Forelimb muscle (tissue), 1 donor: ENCODE measurements around the gene MED22. TPM values are rescaled to one million over a fixed set of nuclear protein-coding genes. Genes with fewer than 3 reads are reported as not detected.
"Not testable (repeated sequence)": the region's sequence is repeated elsewhere in the genome, so short reads cannot be mapped to it uniquely, and the experiment has no call there.

Experiments
- DNase-seq: peaks from one replicate; pipeline ENCODE4 v3.0.0-alpha.2; 2013; ENCODE audit warnings: low read depth
- polyA plus RNA-seq: library from polyadenylated mRNA; unstranded; fragments of 120-200 nt; gene quantifications from one replicate; pipeline ENCODE4 v1.2.1, GENCODE V29; 2013; ENCODE audit not compliant: insufficient read length

The MED22 gene
- polyA plus RNA-seq, 1 donor = 23.0 TPM

- DNase-seq = peak; percentile 66
Observed at GRCh38 chr9:133335924-133336811, 11.8 kb downstream of the MED22 start, which contains the start of gene SURF6. TSS of gene SURF6 (minus strand) at chr9:133336188. CDS start at chr9:133336132, 56 bp downstream.

GRCh38 chr9:133334888-133335287 lies 13.0 kb downstream of the MED22 start:
- DNase-seq = not testable (repeated sequence)

- DNase-seq = no peak
Observed at GRCh38 chr9:133334161-133334560, 13.8 kb downstream of the MED22 start.

GRCh38 chr9:133333566-133333965 lies 14.4 kb downstream of the MED22 start:
- DNase-seq = no peak

GRCh38 chr9:133333011-133333410 lies 14.9 kb downstream of the MED22 start:
- DNase-seq = no peak

- no peak for DNase-seq
Observed at GRCh38 chr9:133332381-133332730, 15.6 kb downstream of the MED22 start.

GRCh38 chr9:133331641-133332380 lies 16.1 kb downstream of the MED22 start:
- DNase-seq = no peak

- no peak for DNase-seq
Observed at GRCh38 chr9:133331221-133331620, 16.7 kb downstream of the MED22 start.

- not testable (repeated sequence) for DNase-seq
Observed at GRCh38 chr9:133329306-133330156, 18.4 kb downstream of the MED22 start.

- no peak for DNase-seq
Observed at GRCh38 chr9:133327834-133328484, 20.0 kb downstream of the MED22 start.

GRCh38 chr9:133327021-133327420 lies 20.9 kb downstream of the MED22 start:
- DNase-seq = not testable (repeated sequence)

- no peak for DNase-seq
Observed at GRCh38 chr9:133323991-133324703, 23.8 kb downstream of the MED22 start.

- no peak for DNase-seq
Observed at GRCh38 chr9:133323211-133323610, 24.7 kb downstream of the MED22 start.

- no peak for DNase-seq
Observed at GRCh38 chr9:133322701-133323100, 25.2 kb downstream of the MED22 start.

GRCh38 chr9:133321411-133321935 lies 26.5 kb downstream of the MED22 start:
- no peak for DNase-seq

- no peak for DNase-seq
Observed at GRCh38 chr9:133320421-133320881, 27.5 kb downstream of the MED22 start.

- DNase-seq = not testable (repeated sequence)
Observed at GRCh38 chr9:133317551-133317950, 30.4 kb downstream of the MED22 start.

- no peak for DNase-seq
Observed at GRCh38 chr9:133315997-133316396, 31.9 kb downstream of the MED22 start.

- no peak for DNase-seq
Observed at GRCh38 chr9:133309608-133310007, 38.3 kb downstream of the MED22 start.

GRCh38 chr9:133307301-133307700 lies 40.6 kb downstream of the MED22 start:
- DNase-seq = no peak
